GM18909 (cell line): ENCODE data around the gene PLEKHB1.

Source experiments
- ATAC-seq: cut with Tn5 transposase; IDR thresholded peaks from one replicate; pipeline ENCODE4 v1.9.1; 2021; ENCODE audit warnings: mild to moderate bottlenecking; ENCODE audit not compliant: unreplicated experiment, poor library complexity

The PLEKHB1 gene

GRCh38 chr11:73645972-73646631, at the start of gene PLEKHB1:
Gene PLEKHB1 (plus strand): TSS chr11:73646581. CDS start chr11:73646609, 28 bp downstream.
- no peak for ATAC-seq

GRCh38 chr11:73597336-73597955, 48.9 kb upstream of the PLEKHB1 start:
- no peak for ATAC-seq

GRCh38 chr11:73597956-73598718, 48.2 kb upstream of the PLEKHB1 start, which contains the start of gene FAM168A:
Gene FAM168A (minus strand): TSS chr11:73598112. CDS start chr11:73468474, 129,638 bp downstream.
- ATAC-seq = peak; percentile 95

GRCh38 chr11:73598719-73599379, 47.5 kb upstream of the PLEKHB1 start:
- peak; percentile 13 for ATAC-seq

GRCh38 chr11:73612601-73613140, 33.7 kb upstream of the PLEKHB1 start:
- no peak for ATAC-seq

GRCh38 chr11:73614591-73614990, 31.8 kb upstream of the PLEKHB1 start:
- ATAC-seq = no peak

GRCh38 chr11:73622926-73623593, 23.3 kb upstream of the PLEKHB1 start:
- no peak for ATAC-seq

GRCh38 chr11:73623686-73624085, 22.7 kb upstream of the PLEKHB1 start:
- ATAC-seq = no peak

- no peak for ATAC-seq
These were observed 20.6 kb upstream of the PLEKHB1 start for GRCh38 chr11:73625696-73626318.

GRCh38 chr11:73629907-73630306, 16.5 kb upstream of the PLEKHB1 start:
- ATAC-seq = no peak

- no peak for ATAC-seq
These were observed 13.4 kb upstream of the PLEKHB1 start for GRCh38 chr11:73632996-73633395.

- ATAC-seq = no peak
These were observed 12.4 kb upstream of the PLEKHB1 start for GRCh38 chr11:73633999-73634398.

GRCh38 chr11:73635721-73636120, 10.7 kb upstream of the PLEKHB1 start:
- ATAC-seq = no peak

GRCh38 chr11:73636249-73636648, 10.1 kb upstream of the PLEKHB1 start:
- no peak for ATAC-seq

- ATAC-seq = no peak
These were observed 9.4 kb upstream of the PLEKHB1 start for GRCh38 chr11:73637012-73637411.

- ATAC-seq = no peak
These were observed 5.8 kb upstream of the PLEKHB1 start for GRCh38 chr11:73640592-73640991.

- no peak for ATAC-seq
These were observed 4.7 kb upstream of the PLEKHB1 start for GRCh38 chr11:73641668-73642067.

- no peak for ATAC-seq
These were observed 1.0 kb upstream of the PLEKHB1 start for GRCh38 chr11:73645121-73645969.
